Measurements from ENCODE around the gene LSM7.

- TF ChIP-seq CTCF (IDR thresholded peaks at IDR 0.05), result no peak
- TF ChIP-seq POLR2AphosphoS5 (IDR thresholded peaks at IDR 0.05; ENCODE audit: low read depth, low read length), result no peak
- no peak for TF ChIP-seq TCF7L2 (IDR thresholded peaks at IDR 0.05; ENCODE audit: low read depth, low read length)
Observed at GRCh38 chr19:2331601-2332246, 3.3 kb upstream of the LSM7 start.

All from Panc1 (cell line).